Stomach (tissue), 9 donors: ENCODE measurements around the gene CFAP91. TPM values are rescaled to one million over a fixed set of nuclear protein-coding genes. Genes with fewer than 3 reads are reported as not detected.
A peak's percentile ranks its signal among the peaks of the same experiment; 100 is the strongest.

Experiments
- DNase-seq, 2 donors: peaks; one replicate each; pipeline versions ENCODE4 v3.0.0 to v3.0.0-alpha.2; 2013 to 2019
- H3K27ac ChIP-seq, 5 donors: fragments of 200-600 bp in 4 of 5; sonication (generic) in 4 of 5; one replicate each; pipeline ENCODE4 v1.5.1; 2013 to 2019; ENCODE audit warnings: mild to moderate bottlenecking in 1 of 5, moderate library complexity in 1 of 5
- H3K27me3 ChIP-seq, 3 donors: fragments of 200-600 bp; sonication (generic); one replicate each; pipeline ENCODE4 v1.5.1; 2017 to 2019; ENCODE audit warnings: mixed run types in 1 of 3
- H3K36me3 ChIP-seq, 4 donors: fragments of 200-600 bp; sonication (generic); 1 replicate in 3 of 4; 2 replicates in 1 of 4; pipeline ENCODE4 v1.5.1; 2016 to 2019
- H3K4me1 ChIP-seq, 4 donors: fragments of 200-600 bp; sonication (generic); one replicate each; pipeline ENCODE4 v1.5.1; 2016 to 2019
- H3K4me3 ChIP-seq, 4 donors: fragments of 200-600 bp; sonication (generic) in 3 of 4; one replicate each; pipeline ENCODE4 v1.5.1; 2016 to 2019; ENCODE audit warnings: mild to moderate bottlenecking in 1 of 4
- H3K9me3 ChIP-seq, 4 donors: fragments of 200-600 bp; sonication (generic); one replicate each; pipeline ENCODE4 v1.5.1; 2016 to 2019
- CTCF ChIP-seq, 7 experiments: fragments of 450-650 bp in 4 of 7; fragments of 200-600 bp in 3 of 7; sonication (generic) in 3 of 7; IDR thresholded peaks; one replicate each; pipeline ENCODE4 v1.5.1; 2016 to 2019; ENCODE audit warnings: antibody characterized with exemption in 7 of 7, control low read depth in 2 of 7, mild to moderate bottlenecking in 1 of 7
- EP300 ChIP-seq: sonication (generic); formaldehyde crosslinking; IDR thresholded peaks from one replicate; pipeline ENCODE4 v1.6.1; 2017; ENCODE audit warnings: antibody characterized with exemption
- POLR2A ChIP-seq, 4 donors: fragments of 450-650 bp; IDR thresholded peaks; one replicate each; pipeline ENCODE4 v1.6.1; 2016; ENCODE audit warnings: antibody characterized with exemption in 4 of 4, control low read depth in 2 of 4, mild to moderate bottlenecking in 1 of 4, moderate library complexity in 1 of 4
- POLR2AphosphoS5 ChIP-seq, 3 donors: sonication (generic); formaldehyde crosslinking; IDR thresholded peaks; one replicate each; pipeline ENCODE4 v1.6.1; 2016; ENCODE audit warnings: antibody characterized with exemption in 3 of 3
- WGBS, 5 donors: extraction: QIAGEN DNeasy Blood & Tissue Kit in 3 of 5; methylation state at CpG; one replicate each; pipeline versions ENCODE4 v1.1.5 to v1.1.7; 2013 to 2018; 5-methylcytosine and 5-hydroxymethylcytosine counted together
- intact Hi-C: fragments of 100-400 bp; cut with DNase I; formaldehyde crosslinking; loops from one replicate; pipeline ENCODE4 v1.15.1; 2023; ENCODE audit warnings: low total_unique reads
- polyA plus RNA-seq, 3 donors: library from polyadenylated mRNA; stranded (reverse); fragments of 200-250 nt; gene quantifications; one replicate each; pipeline ENCODE4 v1.2.3, GENCODE V29; 2013
- total RNA-seq, 5 donors: library from RNA; depleted of rRNA; stranded (reverse); fragments of >200 nt; gene quantifications; one replicate each; pipeline versions ENCODE4 v1.1.0 to v1.2.3, GENCODE V29; 2014 to 2016
- donor health status: healthy with polysubstance abuse.
- donor health status: Bipolar disorder and iron deficiency.
- donor health status: healthy.

The CFAP91 gene
- total and polyA plus RNA-seq, 8 donors = 1.5 to 46.1 (median 3.6) TPM

- Histone ChIP-seq H3K4me3 (no peak overlapping the region), H3K27ac (peak overlapping the region in 2 of 5 donors; percentile 4 to 48), H3K4me1 (peaks cover 0 to 21% (median 7%) of the 10 kb centered on the region in 4 donors), H3K27me3 (no peaks in the 10 kb centered on the region), H3K9me3 (no peaks in the 10 kb centered on the region), H3K36me3 (peaks cover 16 to 80% (median 74%) of the 10 kb centered on the region in 4 donors)
- intact Hi-C loops = no loop called here
- WGBS, 5 donors = 87 to 92% (median 91%) methylated on average over 5 of the region's 5 CpGs
- TF ChIP-seq POLR2AphosphoS5 (IDR thresholded peaks at IDR 0.05) = no peak
- TF ChIP-seq EP300 = no peak
- TF ChIP-seq POLR2A (IDR thresholded peaks at IDR 0.05) = no peak
- TF ChIP-seq CTCF (IDR thresholded peaks at IDR 0.05) = no peak
- no peak for DNase-seq
Observed at GRCh38 chr3:119669906-119670570, 32.8 kb upstream of the CFAP91 start.

GRCh38 chr3:119672776-119673175 is 30.0 kb upstream of the CFAP91 start:
- Histone ChIP-seq H3K4me1 (peaks cover 15 to 32% (median 24%) of the 10 kb centered on the region in 4 donors), H3K4me3 (no peak overlapping the region), H3K27ac (peak overlapping the region in 2 of 5 donors; percentile 3 to 7), H3K36me3 (peaks cover 16 to 74% (median 69%) of the 10 kb centered on the region in 4 donors), H3K27me3 (no peaks in the 10 kb centered on the region), H3K9me3 (no peaks in the 10 kb centered on the region)
- WGBS, 5 donors = 63 to 75% (median 67%) methylated on average over 2 of the region's 2 CpGs
- intact Hi-C loops = no loop called here
- no peak for DNase-seq
- TF ChIP-seq POLR2AphosphoS5 (IDR thresholded peaks at IDR 0.05) (no peak), CTCF (IDR thresholded peaks at IDR 0.05) (no peak), EP300 (no peak), POLR2A (IDR thresholded peaks at IDR 0.05) (no peak)

- TF ChIP-seq POLR2A (IDR thresholded peaks at IDR 0.05) (no peak), POLR2AphosphoS5 (IDR thresholded peaks at IDR 0.05) (no peak), CTCF (IDR thresholded peaks at IDR 0.05) (no peak), EP300 (no peak)
- peak overlapping the region in 1 of 5 donors; percentile 3 for H3K27ac ChIP-seq
- H3K4me3 ChIP-seq = no peak overlapping the region
Observed at GRCh38 chr3:119673875-119674274, 28.9 kb upstream of the CFAP91 start.

GRCh38 chr3:119675188-119675874 is 27.5 kb upstream of the CFAP91 start:
- TF ChIP-seq CTCF (IDR thresholded peaks at IDR 0.05) = no peak
- no peak for TF ChIP-seq POLR2AphosphoS5 (IDR thresholded peaks at IDR 0.05)
- no peak for TF ChIP-seq POLR2A (IDR thresholded peaks at IDR 0.05)
- Histone ChIP-seq H3K9me3 (no peaks in the 10 kb centered on the region), H3K4me1 (peaks cover 17 to 29% (median 22%) of the 10 kb centered on the region in 4 donors), H3K4me3 (peak overlapping the region in 2 of 4 donors; percentile 61 to 72), H3K27ac (peak overlapping the region in 4 of 5 donors; percentile 93 to 97 (median 96)), H3K36me3 (peaks cover 16 to 49% (median 44%) of the 10 kb centered on the region in 4 donors), H3K27me3 (no peaks in the 10 kb centered on the region)
- intact Hi-C loops = no loop called here
- WGBS, 5 donors = 68 to 77% (median 73%) methylated on average over 5 of the region's 5 CpGs
- DNase-seq = no peak

More at GRCh38 chr3:119673875-119674274, 28.9 kb upstream of the CFAP91 start:
- no peaks in the 10 kb centered on the region for H3K27me3 ChIP-seq
- H3K4me1 ChIP-seq = peaks cover 17 to 35% (median 27%) of the 10 kb centered on the region in 4 donors
- H3K9me3 ChIP-seq = no peaks in the 10 kb centered on the region
- peaks cover 16 to 63% (median 58%) of the 10 kb centered on the region in 4 donors for H3K36me3 ChIP-seq
- DNase-seq = no peak
- WGBS, 5 donors = 88 to 98% (median 92%) methylated on average over 13 to 18 of the region's 18 CpGs
- intact Hi-C loops = no loop called here
